SU-DHL-6 (cell line): ENCODE data around the gene CIT.

Experiments
- H2AFZ ChIP-seq: fragments of 200-600 bp; sonication (generic); 2 replicates; pipeline ENCODE4 v1.6.1; 2014; ENCODE audit warnings: low read depth, mild to moderate bottlenecking, moderate library complexity, mixed read lengths, antibody characterized with exemption, low read length; ENCODE audit not compliant: severe bottlenecking
- H3F3A ChIP-seq: fragments of 200-600 bp; shearing (Covaris generic); 2 replicates; pipeline ENCODE4 v1.6.0; 2016; ENCODE audit warnings: antibody characterized with exemption, mild to moderate bottlenecking; ENCODE audit not compliant: insufficient read depth
- H3K27ac ChIP-seq: fragments of 200-600 bp; sonication (generic); 2 replicates; pipeline ENCODE4 v1.5.1; 2016; ENCODE audit warnings: low read depth, mild to moderate bottlenecking, low read length, moderate library complexity, mixed read lengths
- H3K27me3 ChIP-seq: fragments of 200-600 bp; sonication (generic), shearing (Covaris generic); 2 replicates; pipeline ENCODE4 v1.6.0; 2014; ENCODE audit warnings: mild to moderate bottlenecking, low read length
- H3K36me3 ChIP-seq: fragments of 200-600 bp; sonication (generic); 2 replicates; pipeline ENCODE4 v1.6.1; 2014; ENCODE audit warnings: mild to moderate bottlenecking, low read length, mixed read lengths
- H3K4me2 ChIP-seq: fragments of 300-600, 200-600 bp; shearing (Covaris generic), sonication (generic); 2 replicates; pipeline ENCODE4 v1.6.0; 2014; ENCODE audit warnings: low read length, low read depth, mild to moderate bottlenecking; ENCODE audit not compliant: poor library complexity, severe bottlenecking
- H3K4me3 ChIP-seq: fragments of 200-600 bp; sonication (generic); 2 replicates; pipeline ENCODE4 v1.5.1; 2014; ENCODE audit warnings: antibody characterized with exemption, low read length, mild to moderate bottlenecking, mixed read lengths; ENCODE audit not compliant: insufficient read depth, poor library complexity, severe bottlenecking
- H3K79me2 ChIP-seq: fragments of 200-600 bp; sonication (generic); 2 replicates; pipeline ENCODE4 v1.6.1; 2014; ENCODE audit warnings: mild to moderate bottlenecking, low read length, moderate library complexity; ENCODE audit not compliant: insufficient read depth
- H3K9ac ChIP-seq: fragments of 200-600 bp; sonication (generic); 2 replicates; pipeline ENCODE4 v1.7.0; 2014; ENCODE audit warnings: mild to moderate bottlenecking, low read length
- H3K9me2 ChIP-seq: fragments of 200-600 bp; sonication (generic); replicated peaks from 2 replicates; pipeline ENCODE4 v1.6.1; 2014; ENCODE audit warnings: low read length; ENCODE audit not compliant: insufficient read depth
- H3K9me3 ChIP-seq: fragments of 200-600 bp; sonication (generic); 2 replicates; pipeline ENCODE4 v1.6.1; 2014; ENCODE audit warnings: low read length, mixed read lengths; ENCODE audit not compliant: insufficient read depth
- H4K20me1 ChIP-seq: fragments of 200-600 bp; sonication (generic); 2 replicates; pipeline ENCODE4 v1.6.1; 2014; ENCODE audit warnings: low read depth, mild to moderate bottlenecking, antibody characterized with exemption, low read length, moderate library complexity, mixed read lengths
- CTCF ChIP-seq: fragments of 200-600 bp; sonication (generic); IDR thresholded peaks from one replicate; pipeline ENCODE4 v1.5.1; 2017; ENCODE audit warnings: antibody characterized with exemption, mild to moderate bottlenecking, low read length, moderate library complexity; ENCODE audit not compliant: insufficient read depth, poor library complexity, severe bottlenecking
- EZH2phosphoT487 ChIP-seq: fragments of 200-600 bp; sonication (generic), shearing (Covaris generic); conservative IDR thresholded peaks from 2 replicates; pipeline ENCODE4 v1.6.1; 2018; ENCODE audit warnings: mild to moderate bottlenecking, antibody characterized with exemption, low read length, moderate library complexity, mixed read lengths

Gene CIT

GRCh38 chr12:119678459-119678858 lies 198.7 kb downstream of the CIT start:
- Histone ChIP-seq H3K9me2 (no peaks in the 10 kb centered on the region), H3K4me3 (no peak overlapping the region), H3K27ac (no peak overlapping the region), H4K20me1 (no peaks in the 10 kb centered on the region), H3K4me2 (no peak overlapping the region), H3K9me3 (no peaks in the 10 kb centered on the region), H3F3A (peaks cover 16% of the 10 kb centered on the region), H3K36me3 (peaks cover 24% of the 10 kb centered on the region), H3K79me2 (no peaks in the 10 kb centered on the region; the same call in 1 of the 2 replicates), H3K27me3 (no peaks in the 10 kb centered on the region), H3K9ac (no peak overlapping the region), H2AFZ (no peak overlapping the region)
- TF ChIP-seq EZH2phosphoT487 (no peak), CTCF (no peak)

GRCh38 chr12:119676573-119676972 lies 200.5 kb downstream of the CIT start:
- H3K36me3 ChIP-seq = peaks cover 31% of the 10 kb centered on the region
- no peaks in the 10 kb centered on the region for H3K9me2 ChIP-seq
- H3K79me2 ChIP-seq = peaks cover 8% of the 10 kb centered on the region; the same call in 1 of the 2 replicates
- no peaks in the 10 kb centered on the region for H4K20me1 ChIP-seq
- H3K4me3 ChIP-seq = no peak overlapping the region
- no peaks in the 10 kb centered on the region for H3K27me3 ChIP-seq
- H3F3A ChIP-seq = 0 out of 2 replicates have a peak, but pooled peaks cover 1% of the 10 kb centered on the region
- H3K27ac ChIP-seq = no peak overlapping the region
- no peaks in the 10 kb centered on the region for H3K9me3 ChIP-seq
- no peak overlapping the region for H3K9ac ChIP-seq
- TF ChIP-seq EZH2phosphoT487 (no peak), CTCF (no peak)
- H2AFZ ChIP-seq = no peak overlapping the region
- H3K4me2 ChIP-seq = no peak overlapping the region

- no peak overlapping the region for H2AFZ ChIP-seq
- H3K36me3 ChIP-seq = peaks cover 31% of the 10 kb centered on the region
- H3K4me3 ChIP-seq = no peak overlapping the region
- no peaks in the 10 kb centered on the region for H3K9me3 ChIP-seq
- H3K79me2 ChIP-seq = peaks cover 13% of the 10 kb centered on the region
- H4K20me1 ChIP-seq = no peaks in the 10 kb centered on the region
- no peaks in the 10 kb centered on the region for H3K27me3 ChIP-seq
- no peaks in the 10 kb centered on the region for H3K9me2 ChIP-seq
- no peak overlapping the region for H3K4me2 ChIP-seq
- H3K27ac ChIP-seq = no peak overlapping the region
- TF ChIP-seq EZH2phosphoT487 = no peak
- no peak for TF ChIP-seq CTCF
- H3F3A ChIP-seq = no peaks in the 10 kb centered on the region
- no peak overlapping the region for H3K9ac ChIP-seq
Observed at GRCh38 chr12:119676022-119676421, 201.1 kb downstream of the CIT start.

GRCh38 chr12:119674560-119674959 lies 202.6 kb downstream of the CIT start:
- no peak overlapping the region for H3K27ac ChIP-seq
- no peak overlapping the region for H3K4me2 ChIP-seq
- peaks cover 31% of the 10 kb centered on the region for H3K36me3 ChIP-seq
- no peak overlapping the region for H2AFZ ChIP-seq
- peaks cover 28% of the 10 kb centered on the region for H3K79me2 ChIP-seq
- H3F3A ChIP-seq = no peaks in the 10 kb centered on the region
- H3K9me3 ChIP-seq = no peaks in the 10 kb centered on the region
- no peaks in the 10 kb centered on the region for H3K27me3 ChIP-seq
- H3K9me2 ChIP-seq = no peaks in the 10 kb centered on the region
- no peak for TF ChIP-seq CTCF
- TF ChIP-seq EZH2phosphoT487 = no peak
- H3K4me3 ChIP-seq = no peak overlapping the region
- no peak overlapping the region for H3K9ac ChIP-seq
- H4K20me1 ChIP-seq = no peaks in the 10 kb centered on the region
